Measurements from ENCODE around the gene MALL.

GRCh38 chr2:110095994-110096633 is 19.5 kb downstream of the MALL start:
- no peak for TF ChIP-seq CTCF (IDR thresholded peaks at IDR 0.05)
- no peak for TF ChIP-seq ELK1 (IDR thresholded peaks at IDR 0.05; ENCODE audit: low read depth, low read length)
- TF ChIP-seq MAFK (IDR thresholded peaks at IDR 0.05; ENCODE audit: partially characterized antibody) = no peak
- TF ChIP-seq KDM5A (IDR thresholded peaks at IDR 0.05) = no peak
- no peak for TF ChIP-seq ZFP36 (IDR thresholded peaks at IDR 0.05; ENCODE audit: borderline replicate concordance, partially characterized antibody)
- TF ChIP-seq SREBF2 (IDR thresholded peaks at IDR 0.05) = no peak
- TF ChIP-seq RCOR1 (IDR thresholded peaks at IDR 0.05; ENCODE audit: low read depth, low read length) = no peak
- no peak for TF ChIP-seq POLR2A (IDR thresholded peaks at IDR 0.05; ENCODE audit: low read length)
- no peak for TF ChIP-seq CHD4 (IDR thresholded peaks at IDR 0.05; ENCODE audit: borderline replicate concordance)

All from A549 (cell line).